H1 (cell line): ENCODE results near the gene MORC4. TPM values are rescaled to one million over a fixed set of nuclear protein-coding genes. Genes with fewer than 3 reads are reported as not detected.

Experiments used
- CTCF ChIA-PET: fragments of 300-600 bp; sonication (Branson Sonifier 250); formaldehyde crosslinking; loops from one replicate; lab custom pipeline; 2021; ENCODE audit not compliant: partially characterized antibody; lab: Charles Lee
- POLR2A ChIA-PET: fragments of 300-600 bp; sonication (Branson Sonifier 250); formaldehyde crosslinking; loops from one replicate; lab custom pipeline; 2021; ENCODE audit warnings: inconsistent platforms; ENCODE audit not compliant: partially characterized antibody; lab: Charles Lee
- DNase-seq, 2 experiments: peaks; one replicate each; pipeline versions ENCODE4 v3.0.0 to v3.0.0-alpha.2; 2010 to 2022; ENCODE audit warnings: low spot score in 2 of 2, low read depth in 1 of 2, mixed read lengths in 1 of 2
- FAIRE-seq: peaks from 2 replicates; lab custom pipeline; 2011; peaks lifted over from hg19 to GRCh38; lab: Jason Lieb, UNC
- H2AFZ ChIP-seq: 2 replicates; pipeline ENCODE4 v1.8.1; 2012; ENCODE audit warnings: low read length, inconsistent platforms
- H2AK5ac ChIP-seq: 2 replicates; pipeline ENCODE4 v1.6.1; 2013; ENCODE audit warnings: low read depth, low read length
- H2BK120ac ChIP-seq: replicated peaks from 2 replicates; pipeline ENCODE3; 2013; ENCODE audit warnings: low read depth, low read length, inconsistent platforms
- H2BK12ac ChIP-seq: 2 replicates; pipeline ENCODE4 v1.6.1; 2013; ENCODE audit warnings: low read depth, low read length
- H2BK15ac ChIP-seq: 2 replicates; pipeline ENCODE4 v1.6.1; 2013; ENCODE audit warnings: low read length
- H2BK20ac ChIP-seq: 2 replicates; pipeline ENCODE4 v1.6.1; 2013; ENCODE audit warnings: low read length
- H2BK5ac ChIP-seq: 2 replicates; pipeline ENCODE4 v1.6.1; 2013; ENCODE audit warnings: low read depth, low read length
- H3K14ac ChIP-seq: 2 replicates; pipeline ENCODE4 v1.6.1; 2013; ENCODE audit warnings: inconsistent platforms; ENCODE audit not compliant: insufficient read length
- H3K18ac ChIP-seq: 2 replicates; pipeline ENCODE4 v1.6.1; 2013; ENCODE audit warnings: low read length; ENCODE audit errors: extremely low read depth
- H3K23ac ChIP-seq: 2 replicates; pipeline ENCODE4 v1.6.1; 2013; ENCODE audit warnings: inconsistent platforms; ENCODE audit not compliant: insufficient read length
- H3K23me2 ChIP-seq: 2 replicates; pipeline ENCODE4 v1.6.1; 2013; ENCODE audit warnings: low read depth, low read length
- H3K27ac ChIP-seq: 2 replicates; pipeline ENCODE4 v1.6.1; 2011; ENCODE audit warnings: low read depth, low read length, inconsistent platforms
- H3K27me3 ChIP-seq, 4 experiments: replicated peaks in 1 of 4; 1 replicate in 1 of 4; 2 replicates in 3 of 4; pipeline versions ENCODE4 v1.6.1 to v1.8.1; 2011 to 2013; ENCODE audit warnings: low read length in 3 of 4, mild to moderate bottlenecking in 3 of 4, inconsistent platforms in 2 of 4, mixed read lengths in 2 of 4, moderate library complexity in 1 of 4; ENCODE audit not compliant: control insufficient read depth in 3 of 4, insufficient read depth in 3 of 4; ENCODE audit errors: extremely low read depth in 1 of 4
- H3K36me3 ChIP-seq, 4 experiments: 2 replicates each; pipeline versions ENCODE4 v1.6.1 to v1.8.1; 2011 to 2013; ENCODE audit warnings: mild to moderate bottlenecking in 4 of 4, low read length in 3 of 4, moderate library complexity in 2 of 4, control low read depth in 1 of 4, inconsistent platforms in 1 of 4; ENCODE audit not compliant: insufficient read depth in 4 of 4, control insufficient read depth in 2 of 4
- H3K4ac ChIP-seq: replicated peaks from 2 replicates; pipeline ENCODE3; 2013; ENCODE audit warnings: low read length, low read depth, mixed read lengths, inconsistent platforms; ENCODE audit not compliant: insufficient read length
- H3K4me1 ChIP-seq, 4 experiments: replicated peaks in 1 of 4; 1 replicate in 1 of 4; 2 replicates in 3 of 4; pipeline versions ENCODE4 v1.6.1 to v1.8.1; 2011 to 2013; ENCODE audit warnings: low read length in 3 of 4, inconsistent platforms in 2 of 4, mixed read lengths in 1 of 4; ENCODE audit not compliant: insufficient read depth in 4 of 4, control insufficient read depth in 3 of 4
- H3K4me2 ChIP-seq, 2 experiments: 2 replicates each; pipeline versions ENCODE4 v1.6.1 to v1.8.1; 2011 to 2013; ENCODE audit warnings: low read depth in 2 of 2, low read length in 2 of 2, control low read depth in 1 of 2, inconsistent platforms in 1 of 2, mild to moderate bottlenecking in 1 of 2; ENCODE audit not compliant: insufficient read depth in 1 of 2
- H3K4me3 ChIP-seq, 4 experiments: fragments of 200-600, 300-600 bp in 1 of 4; sonication (generic), shearing (Covaris generic), sonication (Bioruptor Twin) in 1 of 4; 2 replicates each; pipeline versions ENCODE4 v1.5.1 to v1.8.1; 2011 to 2016; ENCODE audit warnings: low read length in 4 of 4, low read depth in 3 of 4, control low read depth in 2 of 4, inconsistent platforms in 2 of 4, mild to moderate bottlenecking in 2 of 4, mixed read lengths in 1 of 4, moderate library complexity in 1 of 4; ENCODE audit not compliant: insufficient read depth in 2 of 4; ENCODE audit errors: extremely low read depth in 1 of 4
- H3K56ac ChIP-seq: replicated peaks from 2 replicates; pipeline ENCODE3; 2013; ENCODE audit warnings: low read depth, mild to moderate bottlenecking, mixed read lengths, low read length, inconsistent platforms; ENCODE audit not compliant: insufficient read length
- H3K79me1 ChIP-seq: 2 replicates; pipeline ENCODE4 v1.6.1; 2013; ENCODE audit warnings: low read depth, low read length, control low read depth
- H3K79me2 ChIP-seq, 2 experiments: 2 replicates each; pipeline versions ENCODE4 v1.6.1 to v1.8.1; 2012 to 2013; ENCODE audit warnings: low read length in 2 of 2, mild to moderate bottlenecking in 2 of 2, inconsistent platforms in 1 of 2; ENCODE audit not compliant: insufficient read depth in 2 of 2, control insufficient read depth in 1 of 2
- H3K9ac ChIP-seq, 4 experiments: replicated peaks in 1 of 4; 1 replicate in 1 of 4; 2 replicates in 3 of 4; pipeline versions ENCODE4 v1.6.1 to v1.8.1; 2011 to 2013; ENCODE audit warnings: low read depth in 3 of 4, low read length in 3 of 4, control low read depth in 2 of 4, mild to moderate bottlenecking in 2 of 4, moderate library complexity in 2 of 4, inconsistent platforms in 1 of 4; ENCODE audit errors: extremely low read depth in 1 of 4
- H3K9me3 ChIP-seq, 2 experiments: 2 replicates each; pipeline versions ENCODE4 v1.6.1 to v1.8.1; 2012 to 2013; ENCODE audit warnings: mild to moderate bottlenecking in 2 of 2, moderate library complexity in 2 of 2, control low read depth in 1 of 2, inconsistent platforms in 1 of 2, low read depth in 1 of 2, low read length in 1 of 2, mixed read lengths in 1 of 2; ENCODE audit not compliant: insufficient read depth in 2 of 2
- H4K20me1 ChIP-seq, 2 experiments: replicated peaks in 1 of 2; 2 replicates each; pipeline versions ENCODE3 to v1.8.1; 2011 to 2013; ENCODE audit warnings: inconsistent platforms in 2 of 2, low read length in 2 of 2, mild to moderate bottlenecking in 1 of 2; ENCODE audit not compliant: insufficient read depth in 2 of 2, control insufficient read depth in 1 of 2
- H4K5ac ChIP-seq: 2 replicates; pipeline ENCODE4 v1.6.1; 2013; ENCODE audit warnings: low read length, low read depth, mixed read lengths, inconsistent platforms; ENCODE audit not compliant: insufficient read length
- H4K8ac ChIP-seq: 2 replicates; pipeline ENCODE4 v1.8.0; 2013; ENCODE audit warnings: mild to moderate bottlenecking, moderate library complexity, low read length, inconsistent platforms; ENCODE audit not compliant: insufficient read depth; ENCODE audit errors: extremely low read depth
- H4K91ac ChIP-seq: replicated peaks from 2 replicates; pipeline ENCODE3; 2013; ENCODE audit warnings: low read length, mixed read lengths, inconsistent platforms; ENCODE audit not compliant: insufficient read length
- CBX5 ChIP-seq: fragments of 300-800, 300-1000 bp; sonication (generic); IDR thresholded peaks from 2 replicates; pipeline ENCODE4 v1.7.1; 2016; ENCODE audit warnings: antibody characterized with exemption, low read length, low read depth
- GABPA ChIP-seq: IDR thresholded peaks from 2 replicates; pipeline ENCODE4 v1.6.1; 2011; ENCODE audit warnings: mild to moderate bottlenecking, low read length, moderate library complexity, borderline replicate concordance; ENCODE audit not compliant: insufficient read depth
- KDM4A ChIP-seq: IDR thresholded peaks from one replicate; pipeline ENCODE4 v1.7.1; 2012; ENCODE audit warnings: low read depth, mild to moderate bottlenecking, moderate library complexity, low read length, inconsistent platforms; ENCODE audit not compliant: severe bottlenecking
- NRF1 ChIP-seq: IDR thresholded peaks from 2 replicates; pipeline ENCODE4 v1.6.1; 2011; ENCODE audit warnings: mild to moderate bottlenecking, low read depth, low read length, improper control_type of control experiment
- POLR2A ChIP-seq, 2 experiments: IDR thresholded peaks; 1 replicate in 1 of 2; 2 replicates in 1 of 2; pipeline ENCODE4 v1.6.1; 2011; ENCODE audit warnings: low read depth in 2 of 2, low read length in 2 of 2, mild to moderate bottlenecking in 2 of 2; ENCODE audit errors: control extremely low read depth in 1 of 2
- SAP30 ChIP-seq: fragments of 300-600 bp; sonication (generic); IDR thresholded peaks from 2 replicates; pipeline ENCODE4 v1.7.1; 2012; ENCODE audit warnings: low read length, moderate library complexity, mild to moderate bottlenecking, inconsistent platforms; ENCODE audit not compliant: insufficient read depth, insufficient replicate concordance
- WGBS, 2 experiments: shearing (Covaris generic) in 1 of 2; methylation state at CpG; one replicate each; pipeline versions ENCODE4 v1.1.6 to v1.1.7; 2013 to 2015; ENCODE audit warnings: low lambda C conversion rate in 2 of 2, mixed read lengths in 2 of 2, inconsistent platforms in 1 of 2, low coverage in 1 of 2, missing lambda C conversion rate in 1 of 2; ENCODE audit not compliant: insufficient replicate concordance in 2 of 2, insufficient coverage in 1 of 2, insufficient read length in 1 of 2; ENCODE audit errors: extremely low coverage in 1 of 2, missing lambda C conversion rate in 1 of 2; 5-methylcytosine and 5-hydroxymethylcytosine counted together
- polyA plus RNA-seq, 7 experiments: library from polyadenylated mRNA; depleted of rRNA in 3 of 7; stranded (reverse) in 5 of 7; unstranded in 2 of 7; fragments of >200 nt in 5 of 7; fragments of 200-250 nt in 2 of 7; gene quantifications; 1 replicate in 5 of 7; 2 replicates in 1 of 7; 4 replicates in 1 of 7; pipeline versions ENCODE4 v1.2.1 to v1.2.3, GENCODE V29; 2011 to 2013; ENCODE audit warnings: missing spikeins in 2 of 7, mixed read lengths in 2 of 7
- total RNA-seq: library from RNA; stranded (reverse); fragmentation: NEBNext Ultra II Directional; extraction: Animal tissue kit (Norgen Biotek cat#: 25700); gene quantifications from 2 replicates; pipeline ENCODE4 v1.2.1, GENCODE V29; 2021

Gene MORC4
- total and polyA plus RNA-seq, 2 of the 8 experiments (the other 6 are each of a cell fraction or from before 2014, with no cell fraction given): 1.4 to 2.5 TPM

GRCh38 chrX:106891762-106892460, 108.1 kb downstream of the MORC4 start:
- POLR2A ChIA-PET: no interaction called here
- FAIRE-seq: no peak
- CTCF ChIA-PET: interaction anchor here (1.2 to 5.1 kb wide), 5 partner anchors 12 to 99 kb away, joined by 3 to 36 read pairs (median 19); partner anchors contain the start of gene RIPPLY1
- no peak for TF ChIP-seq SAP30
- TF ChIP-seq KDM4A: no peak
- TF ChIP-seq GABPA: no peak
- TF ChIP-seq POLR2A (IDR thresholded peaks at IDR 0.05; ENCODE audit: control extremely low read depth in 1 of 2, low read depth in 2 of 2, low read length in 2 of 2): no peak
- no peak for TF ChIP-seq CBX5
- TF ChIP-seq NRF1: no peak

More at GRCh38 chrX:106891762-106892460, 108.1 kb downstream of the MORC4 start:
- no peak overlapping the region for H2BK120ac ChIP-seq
- H2AFZ ChIP-seq: no peak overlapping the region
- no peak overlapping the region for H3K4ac ChIP-seq
- H3K56ac ChIP-seq: no peak overlapping the region
- no peaks in the 10 kb centered on the region for H3K4me1 ChIP-seq
- H2BK5ac ChIP-seq: no peak overlapping the region
- no peaks in the 10 kb centered on the region for H3K23me2 ChIP-seq
- no peak overlapping the region for H3K27ac ChIP-seq
- no peak overlapping the region for H3K23ac ChIP-seq
- H3K79me2 ChIP-seq: no peaks in the 10 kb centered on the region
- no peak overlapping the region for H2BK12ac ChIP-seq
- H3K18ac ChIP-seq: no peak overlapping the region
- H4K20me1 ChIP-seq: no peaks in the 10 kb centered on the region
- no peaks in the 10 kb centered on the region for H3K36me3 ChIP-seq
- H2BK20ac ChIP-seq: no peak overlapping the region
- H4K5ac ChIP-seq: no peak overlapping the region
- H3K9ac ChIP-seq: no peak overlapping the region
- H2BK15ac ChIP-seq: no peak overlapping the region
- DNase-seq: no peak
- 75% methylated on average over 7 of the region's 7 CpGs; no CpG with 5 or more reads in 1 of the 2 experiments for WGBS, 2 experiments
- no peak overlapping the region for H3K4me3 ChIP-seq
- no peak overlapping the region for H4K91ac ChIP-seq
- H4K8ac ChIP-seq: no peak overlapping the region
- no peak overlapping the region for H2AK5ac ChIP-seq
- no peaks in the 10 kb centered on the region for H3K9me3 ChIP-seq
- H3K79me1 ChIP-seq: no peaks in the 10 kb centered on the region
- no peaks in the 10 kb centered on the region for H3K27me3 ChIP-seq
- no peak overlapping the region for H3K14ac ChIP-seq
- H3K4me2 ChIP-seq: no peak overlapping the region
